ENCODE measurements around the gene IARS2. TPM values are rescaled to one million over a fixed set of nuclear protein-coding genes. Genes with fewer than 3 reads are reported as not detected.

The IARS2 gene
- polyA plus RNA-seq, 3 donors: 11.8 to 42.6 (median 36.8) TPM

- H3K36me3 Mint-ChIP-seq: peaks cover 30 to 36% of the 10 kb centered on the region in 2 donors
- H3K4me1 ChIP-seq (ENCODE audit: control insufficient read depth in 1 of 2, insufficient read depth in 2 of 2, low read length in 2 of 2): no peaks in the 10 kb centered on the region
- no peaks in the 10 kb centered on the region for H3K27me3 ChIP-seq (ENCODE audit: control insufficient read depth in 2 of 2, insufficient read depth in 2 of 2, low read length in 2 of 2)
- peaks cover 43 to 59% of the 10 kb centered on the region in 2 donors for H3K36me3 ChIP-seq (replicated peaks in 1 of 2; ENCODE audit: control insufficient read depth in 1 of 2, insufficient read depth in 2 of 2, low read length in 2 of 2)
- H3K79me2 ChIP-seq (ENCODE audit: insufficient read depth, low read length): no peaks in the 10 kb centered on the region
- DNase-seq: no peak
- TF ChIP-seq, protein P1, sequence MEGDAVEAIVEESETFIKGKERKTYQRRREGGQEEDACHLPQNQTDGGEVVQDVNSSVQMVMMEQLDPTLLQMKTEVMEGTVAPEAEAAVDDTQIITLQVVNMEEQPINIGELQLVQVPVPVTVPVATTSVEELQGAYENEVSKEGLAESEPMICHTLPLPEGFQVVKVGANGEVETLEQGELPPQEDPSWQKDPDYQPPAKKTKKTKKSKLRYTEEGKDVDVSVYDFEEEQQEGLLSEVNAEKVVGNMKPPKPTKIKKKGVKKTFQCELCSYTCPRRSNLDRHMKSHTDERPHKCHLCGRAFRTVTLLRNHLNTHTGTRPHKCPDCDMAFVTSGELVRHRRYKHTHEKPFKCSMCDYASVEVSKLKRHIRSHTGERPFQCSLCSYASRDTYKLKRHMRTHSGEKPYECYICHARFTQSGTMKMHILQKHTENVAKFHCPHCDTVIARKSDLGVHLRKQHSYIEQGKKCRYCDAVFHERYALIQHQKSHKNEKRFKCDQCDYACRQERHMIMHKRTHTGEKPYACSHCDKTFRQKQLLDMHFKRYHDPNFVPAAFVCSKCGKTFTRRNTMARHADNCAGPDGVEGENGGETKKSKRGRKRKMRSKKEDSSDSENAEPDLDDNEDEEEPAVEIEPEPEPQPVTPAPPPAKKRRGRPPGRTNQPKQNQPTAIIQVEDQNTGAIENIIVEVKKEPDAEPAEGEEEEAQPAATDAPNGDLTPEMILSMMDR (IDR thresholded peaks at IDR 0.05): no peak
- H3K9me3 ChIP-seq (replicated peaks in 1 of 2; ENCODE audit: control insufficient read depth in 1 of 2, insufficient read depth in 1 of 2, low read length in 2 of 2): no peaks in the 10 kb centered on the region
- no peaks in the 10 kb centered on the region for H4K20me1 ChIP-seq (ENCODE audit: insufficient read depth, low read length)
- H3K4me3 ChIP-seq (replicated peaks in 1 of 3; ENCODE audit: low read depth in 2 of 3, low read length in 3 of 3): no peak overlapping the region
- H3K9ac ChIP-seq (ENCODE audit: insufficient read depth, low read length, poor library complexity, severe bottlenecking): no peak overlapping the region
- H3K27ac Mint-ChIP-seq: no peak overlapping the region
- 95% methylated on average over 5 of the region's 6 CpGs for WGBS (ENCODE audit: insufficient coverage)
- H3K9me3 Mint-ChIP-seq: peaks cover 0 to 2% (median 0%) of the 10 kb centered on the region in 7 donors
- H3K27ac ChIP-seq (ENCODE audit: low read depth in 1 of 2, low read length in 2 of 2): no peak overlapping the region
- no peak overlapping the region for H3K4me2 ChIP-seq (replicated peaks; ENCODE audit: extremely low read depth, low read length, poor library complexity, severe bottlenecking)
- H3K27me3 Mint-ChIP-seq (ENCODE audit: low read depth in 3 of 3): peaks cover 0 to 1% (median 0%) of the 10 kb centered on the region in 3 donors
- no peaks in the 10 kb centered on the region for H3K4me1 Mint-ChIP-seq
- no peak overlapping the region for H2AFZ ChIP-seq (ENCODE audit: insufficient read depth, low read depth, low read length, poor library complexity, severe bottlenecking)
- intact Hi-C loops (cut with micrococcal nuclease): no loop called here
- no peak overlapping the region for H3K4me3 Mint-ChIP-seq
Measured at GRCh38 chr1:220119043-220119512, 25.1 kb downstream of the IARS2 start.

DNA sequence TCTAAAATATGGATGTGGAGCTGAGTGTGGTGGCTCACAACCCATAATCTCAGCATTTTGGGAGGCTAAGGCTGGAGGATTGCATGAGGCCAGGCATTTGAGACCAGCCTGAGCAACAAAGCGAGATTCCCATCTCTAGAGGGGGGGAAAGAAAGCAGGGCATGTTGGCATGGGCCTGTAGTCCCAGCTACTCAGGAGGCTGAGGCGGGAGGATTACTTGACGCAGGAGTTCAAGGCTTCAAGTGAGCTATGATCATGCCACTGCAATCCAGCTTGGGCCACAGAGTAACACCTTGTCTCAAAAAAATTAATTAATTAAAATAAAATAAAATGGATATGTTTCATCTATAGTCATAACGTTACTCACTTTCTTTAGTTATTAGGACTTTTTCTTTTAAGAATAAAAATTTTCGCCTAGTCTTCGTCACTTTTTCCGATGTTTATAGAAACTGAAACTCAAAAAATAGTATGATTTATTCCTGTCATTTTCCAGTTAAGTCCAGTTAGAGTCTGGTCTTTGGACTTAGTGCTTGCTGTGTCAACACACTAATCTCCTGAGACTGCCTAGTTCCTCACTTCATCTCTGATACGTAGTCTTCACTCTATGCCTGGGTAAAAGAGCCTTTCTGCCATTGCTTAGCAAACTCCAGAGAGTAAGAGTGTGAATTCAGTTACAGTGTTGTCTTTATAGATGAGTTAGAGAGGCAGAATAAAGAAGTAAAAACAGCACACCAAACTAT is 28.0 kb downstream of the IARS2 start:
- H3K36me3 Mint-ChIP-seq: peaks cover 19 to 26% of the 10 kb centered on the region in 2 donors
- no peaks in the 10 kb centered on the region for H4K20me1 ChIP-seq (ENCODE audit: insufficient read depth, low read length)
- H3K4me3 Mint-ChIP-seq: no peak overlapping the region
- WGBS (ENCODE audit: insufficient coverage): 100% methylated on average over 2 of the region's 8 CpGs
- no peaks in the 10 kb centered on the region for H3K79me2 ChIP-seq (ENCODE audit: insufficient read depth, low read length)
- peaks cover 7% of the 10 kb centered on the region for H3K4me1 Mint-ChIP-seq
- peaks cover 0 to 2% (median 0%) of the 10 kb centered on the region in 7 donors for H3K9me3 Mint-ChIP-seq
- peaks cover 0 to 5% of the 10 kb centered on the region in 2 donors for H3K4me1 ChIP-seq (ENCODE audit: control insufficient read depth in 1 of 2, insufficient read depth in 2 of 2, low read length in 2 of 2)
- no peaks in the 10 kb centered on the region for H3K27me3 ChIP-seq (ENCODE audit: control insufficient read depth in 2 of 2, insufficient read depth in 2 of 2, low read length in 2 of 2)
- no peak overlapping the region for H3K4me3 ChIP-seq (replicated peaks in 1 of 3; ENCODE audit: low read depth in 2 of 3, low read length in 3 of 3)
- no peak overlapping the region for H3K9ac ChIP-seq (ENCODE audit: insufficient read depth, low read length, poor library complexity, severe bottlenecking)
- H2AFZ ChIP-seq (ENCODE audit: insufficient read depth, low read depth, low read length, poor library complexity, severe bottlenecking): no peak overlapping the region
- H3K36me3 ChIP-seq (replicated peaks in 1 of 2; ENCODE audit: control insufficient read depth in 1 of 2, insufficient read depth in 2 of 2, low read length in 2 of 2): peaks cover 35 to 49% of the 10 kb centered on the region in 2 donors
- H3K27ac ChIP-seq (ENCODE audit: low read depth in 1 of 2, low read length in 2 of 2): no peak overlapping the region
- H3K9me3 ChIP-seq (replicated peaks in 1 of 2; ENCODE audit: control insufficient read depth in 1 of 2, insufficient read depth in 1 of 2, low read length in 2 of 2): no peaks in the 10 kb centered on the region
- H3K4me2 ChIP-seq (replicated peaks; ENCODE audit: extremely low read depth, low read length, poor library complexity, severe bottlenecking): no peak overlapping the region
- peak overlapping the region in 4 of 7 donors; percentile 0 to 32 (median 7) for H3K27ac Mint-ChIP-seq
- intact Hi-C loops (cut with micrococcal nuclease): no loop called here
- TF ChIP-seq, protein P1 (IDR thresholded peaks at IDR 0.05): no peak
- DNase-seq: no peak
- peaks cover 0 to 1% (median 0%) of the 10 kb centered on the region in 3 donors for H3K27me3 Mint-ChIP-seq (ENCODE audit: low read depth in 3 of 3)
